Measurements from ENCODE around the gene IL19.
"Not testable (repeated sequence)": the region's sequence is repeated elsewhere in the genome, so short reads cannot be mapped to it uniquely, and the experiment has no call there.

DNA sequence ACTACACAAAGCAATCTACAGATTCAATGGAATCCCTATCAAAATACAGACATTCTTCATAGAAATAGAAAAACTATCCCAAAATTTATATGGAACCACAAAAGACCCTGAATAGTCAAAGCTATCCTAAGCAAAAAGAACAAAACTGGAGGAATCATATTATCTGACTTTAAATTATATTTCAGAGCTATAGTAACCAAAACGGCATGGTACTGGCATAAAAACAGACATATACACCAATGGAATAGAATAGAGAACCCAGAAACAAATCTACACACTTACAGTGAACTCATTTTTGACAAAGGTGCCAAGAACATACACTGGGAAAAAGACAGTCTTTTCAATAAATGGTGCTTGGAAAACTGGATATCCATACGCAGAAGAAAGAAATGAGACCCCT lies 82.1 kb downstream of the IL19 start:
- TF ChIP-seq, protein P1, sequence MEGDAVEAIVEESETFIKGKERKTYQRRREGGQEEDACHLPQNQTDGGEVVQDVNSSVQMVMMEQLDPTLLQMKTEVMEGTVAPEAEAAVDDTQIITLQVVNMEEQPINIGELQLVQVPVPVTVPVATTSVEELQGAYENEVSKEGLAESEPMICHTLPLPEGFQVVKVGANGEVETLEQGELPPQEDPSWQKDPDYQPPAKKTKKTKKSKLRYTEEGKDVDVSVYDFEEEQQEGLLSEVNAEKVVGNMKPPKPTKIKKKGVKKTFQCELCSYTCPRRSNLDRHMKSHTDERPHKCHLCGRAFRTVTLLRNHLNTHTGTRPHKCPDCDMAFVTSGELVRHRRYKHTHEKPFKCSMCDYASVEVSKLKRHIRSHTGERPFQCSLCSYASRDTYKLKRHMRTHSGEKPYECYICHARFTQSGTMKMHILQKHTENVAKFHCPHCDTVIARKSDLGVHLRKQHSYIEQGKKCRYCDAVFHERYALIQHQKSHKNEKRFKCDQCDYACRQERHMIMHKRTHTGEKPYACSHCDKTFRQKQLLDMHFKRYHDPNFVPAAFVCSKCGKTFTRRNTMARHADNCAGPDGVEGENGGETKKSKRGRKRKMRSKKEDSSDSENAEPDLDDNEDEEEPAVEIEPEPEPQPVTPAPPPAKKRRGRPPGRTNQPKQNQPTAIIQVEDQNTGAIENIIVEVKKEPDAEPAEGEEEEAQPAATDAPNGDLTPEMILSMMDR (IDR thresholded peaks at IDR 0.05 in 4 of 5, conservative IDR thresholded peaks at IDR 0.05 in 1 of 5): not testable (repeated sequence)
- not testable (repeated sequence) for TF ChIP-seq POLR2A (IDR thresholded peaks at IDR 0.05)
